Islet of Langerhans (tissue), 1 donor: ENCODE data around the gene RGS13.
"Not testable (repeated sequence)": the region's sequence is repeated elsewhere in the genome, so short reads cannot be mapped to it uniquely, and the experiment has no call there.

Source experiments
- FAIRE-seq: peaks from one replicate; lab custom pipeline; 2011; peaks lifted over from hg19 to GRCh38; lab: Jason Lieb, UNC

The RGS13 gene

GRCh38 chr1:192678099-192678498 is 42.2 kb downstream of the RGS13 start:
- no peak for FAIRE-seq

- no peak for FAIRE-seq
Observed at GRCh38 chr1:192682335-192682734, 46.4 kb downstream of the RGS13 start.

GRCh38 chr1:192683081-192683480 is 47.1 kb downstream of the RGS13 start:
- FAIRE-seq: not testable (repeated sequence)

GRCh38 chr1:192689459-192689858 is 53.5 kb downstream of the RGS13 start:
- no peak for FAIRE-seq

GRCh38 chr1:192691041-192691440 is 55.1 kb downstream of the RGS13 start:
- FAIRE-seq: no peak

- no peak for FAIRE-seq
Observed at GRCh38 chr1:192696082-192696481, 60.1 kb downstream of the RGS13 start.

- FAIRE-seq: no peak
Observed at GRCh38 chr1:192697771-192698170, 61.8 kb downstream of the RGS13 start.

- FAIRE-seq: no peak
Observed at GRCh38 chr1:192698731-192699130, 62.8 kb downstream of the RGS13 start.

- no peak for FAIRE-seq
Observed at GRCh38 chr1:192700834-192701271, 64.9 kb downstream of the RGS13 start.

GRCh38 chr1:192702212-192702902 is 66.4 kb downstream of the RGS13 start:
- peak; percentile 78 for FAIRE-seq

- no peak for FAIRE-seq
Observed at GRCh38 chr1:192703283-192704206, 67.6 kb downstream of the RGS13 start.

GRCh38 chr1:192705510-192705909 is 69.6 kb downstream of the RGS13 start:
- FAIRE-seq: no peak

GRCh38 chr1:192706936-192707335 is 71.0 kb downstream of the RGS13 start:
- FAIRE-seq: no peak

GRCh38 chr1:192707978-192708547 is 72.1 kb downstream of the RGS13 start:
- FAIRE-seq: no peak

- FAIRE-seq: no peak
Observed at GRCh38 chr1:192709544-192709943, 73.6 kb downstream of the RGS13 start.
